ENCODE results near the gene SUSD3. TPM values are rescaled to one million over a fixed set of nuclear protein-coding genes. Genes with fewer than 3 reads are reported as not detected.

The SUSD3 gene
- total RNA-seq, 1 experiment from 2014 or later: 9.0 TPM

GRCh38 chr9:93094658-93095204 lies 36.2 kb downstream of the SUSD3 start:
- no peak for DNase-seq
- Histone ChIP-seq H3T11ph (ENCODE audit: low read length) (no peak overlapping the region), H2BK5ac (ENCODE audit: insufficient read length, low read length) (no peak overlapping the region), H2BK12ac (ENCODE audit: insufficient read length, low read depth, low read length) (no peak overlapping the region), H3K9me3 (ENCODE audit: control insufficient read depth, low read depth, low read length) (no peaks in the 10 kb centered on the region), H3K14ac (ENCODE audit: insufficient read depth, low read length) (no peak overlapping the region), H4K91ac (ENCODE audit: insufficient read length, low read depth, low read length) (no peak overlapping the region), H4K8ac (replicated peaks; ENCODE audit: insufficient read length, low read depth, low read length) (no peak overlapping the region), H3K9ac (ENCODE audit: extremely low read depth, insufficient read length, low read length) (no peak overlapping the region), H2AK5ac (ENCODE audit: insufficient read length, low read length) (no peak overlapping the region), H4K20me1 (ENCODE audit: control insufficient read depth, insufficient read depth, insufficient read length) (peaks cover 3% of the 10 kb centered on the region), H3K4ac (ENCODE audit: low read depth, low read length) (no peak overlapping the region), H2BK120ac (ENCODE audit: low read depth, low read length, poor library complexity, severe bottlenecking) (no peak overlapping the region), H2BK15ac (ENCODE audit: low read depth, low read length) (no peak overlapping the region), H3K23me2 (ENCODE audit: insufficient read length, low read depth, low read length, poor library complexity, severe bottlenecking) (peaks cover 9% of the 10 kb centered on the region), H3K79me2 (ENCODE audit: insufficient read depth, low read length) (no peaks in the 10 kb centered on the region), H3K79me1 (ENCODE audit: insufficient read depth, low read depth, low read length, poor library complexity, severe bottlenecking) (no peaks in the 10 kb centered on the region), H3K27me3 (ENCODE audit: insufficient read depth, low read length) (no peaks in the 10 kb centered on the region), H3K4me1 (ENCODE audit: insufficient read depth, low read length) (no peaks in the 10 kb centered on the region; the same call in 1 of the 2 replicates), H3K56ac (ENCODE audit: insufficient read length, low read depth, low read length) (no peak overlapping the region), H2AFZ (ENCODE audit: low read length) (no peak overlapping the region), H3K27ac (ENCODE audit: insufficient read length, low read depth, low read length) (peak overlapping the region; percentile 37), H3K18ac (ENCODE audit: insufficient read length, low read depth, low read length) (peak overlapping the region; percentile 50), H3K23ac (ENCODE audit: insufficient read length, low read depth, low read length) (no peak overlapping the region), H2BK20ac (ENCODE audit: low read depth, low read length, poor library complexity, severe bottlenecking) (no peak overlapping the region), H3K4me2 (ENCODE audit: insufficient read depth, insufficient read length, low read length) (peak overlapping the region; percentile 20), H4K5ac (ENCODE audit: insufficient read length, low read depth, low read length) (peak overlapping the region; percentile 2)
- peak overlapping the region; percentile 21 to 91 (median 90); a peak in 5 of 7 replicates for H3K27ac Mint-ChIP-seq
- peaks cover 14 to 16% of the 10 kb centered on the region in 2 experiments for H3K4me1 Mint-ChIP-seq
- TF ChIP-seq CTCF (conservative IDR thresholded peaks at IDR 0.05): no peak
- H3K27me3 Mint-ChIP-seq (ENCODE audit: low read depth): peaks cover 2% of the 10 kb centered on the region
- peak overlapping the region; percentile 54 to 75 for H3K4me3 Mint-ChIP-seq
- WGBS (ENCODE audit: extremely low coverage, insufficient read length, low lambda C conversion rate): no CpG with 5 or more reads among the region's 11 CpGs
- no peaks in the 10 kb centered on the region; a peak in 1 of 5 replicates for H3K9me3 Mint-ChIP-seq
- 0 out of 7 replicates have a peak, but pooled peaks cover 0 to 2% (median 0%) of the 10 kb centered on the region in 3 experiments for H3K36me3 Mint-ChIP-seq (ENCODE audit: insufficient read depth in 1 of 3, low read depth in 3 of 3)

Measured in H9 (cell line).